Activated CD8-positive, alpha-beta memory T cell treated with anti-CD3 and anti-CD28 coated beads for 48 hours (primary cell): Measurements from ENCODE around the gene PSG6.
"Not testable (repeated sequence)": the region's sequence is repeated elsewhere in the genome, so short reads cannot be mapped to it uniquely, and the experiment has no call there.

Source experiments
- DNase-seq, 3 experiments: peaks; one replicate each; pipeline ENCODE4 v3.0.0-alpha.2; 2020; ENCODE audit warnings: low read depth in 2 of 3, low spot score in 2 of 3

PSG6 gene

GRCh38 chr19:42853231-42853630 lies 64.5 kb downstream of the PSG6 start:
- not testable (repeated sequence) for DNase-seq

DNA sequence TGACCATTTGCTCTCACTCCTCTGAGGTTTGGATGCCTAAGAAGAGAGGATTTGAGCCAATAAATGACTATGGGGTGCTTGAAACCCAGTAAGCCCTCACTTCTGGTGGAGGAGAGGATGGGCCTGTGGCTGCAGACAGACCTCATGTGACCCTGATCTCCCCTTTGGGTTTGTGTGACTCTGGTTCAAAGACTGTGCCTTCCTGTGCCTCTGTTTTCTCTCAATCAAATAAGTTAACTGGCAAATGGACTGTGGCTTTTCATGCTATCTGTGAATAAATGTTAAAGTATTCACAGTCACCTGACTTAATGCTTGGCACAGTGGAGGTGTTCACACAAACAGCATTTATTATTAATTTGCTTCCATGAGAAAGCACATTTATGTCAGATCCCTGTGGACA lies 64.9 kb downstream of the PSG6 start:
- DNase-seq = not testable (repeated sequence)
